ENCODE data around the gene TRAPPC12. TPM values are rescaled to one million over a fixed set of nuclear protein-coding genes. Genes with fewer than 3 reads are reported as not detected.
A peak's percentile ranks its signal among the peaks of the same experiment; 100 is the strongest.

TRAPPC12 gene
- total RNA-seq, 1 donor: 62.7 TPM

DNA sequence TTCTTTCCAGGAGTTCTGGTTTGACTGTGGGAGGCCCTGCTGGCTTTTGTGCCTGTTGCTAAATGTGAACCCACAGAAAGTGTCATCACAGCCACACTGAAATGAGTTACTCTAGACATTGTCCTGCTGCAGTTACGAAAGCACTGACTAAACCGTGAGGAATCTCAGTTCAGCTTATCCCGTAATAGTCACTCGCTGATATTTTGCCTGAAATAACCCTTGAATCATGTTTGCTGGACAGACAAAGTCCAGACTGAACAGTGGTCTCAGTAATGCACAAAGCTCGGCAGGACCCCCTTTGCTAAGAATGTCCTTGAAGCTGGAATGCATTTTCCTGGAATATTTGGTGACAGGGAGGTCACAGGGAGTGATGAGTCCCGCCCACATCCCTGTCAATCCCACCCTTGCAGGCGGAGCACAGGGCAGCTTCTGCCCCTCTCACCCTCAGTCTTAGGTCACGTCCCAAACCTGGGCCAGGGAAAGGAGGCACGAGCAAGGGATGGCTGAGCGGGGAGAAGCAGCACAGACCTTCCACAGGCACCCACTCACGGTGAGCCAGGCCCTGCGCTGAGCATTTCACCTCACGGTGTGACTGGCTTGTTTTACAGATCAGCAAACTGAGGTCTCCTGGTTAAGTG lies 86.5 kb downstream of the TRAPPC12 start:
- TF ChIP-seq, protein P1, sequence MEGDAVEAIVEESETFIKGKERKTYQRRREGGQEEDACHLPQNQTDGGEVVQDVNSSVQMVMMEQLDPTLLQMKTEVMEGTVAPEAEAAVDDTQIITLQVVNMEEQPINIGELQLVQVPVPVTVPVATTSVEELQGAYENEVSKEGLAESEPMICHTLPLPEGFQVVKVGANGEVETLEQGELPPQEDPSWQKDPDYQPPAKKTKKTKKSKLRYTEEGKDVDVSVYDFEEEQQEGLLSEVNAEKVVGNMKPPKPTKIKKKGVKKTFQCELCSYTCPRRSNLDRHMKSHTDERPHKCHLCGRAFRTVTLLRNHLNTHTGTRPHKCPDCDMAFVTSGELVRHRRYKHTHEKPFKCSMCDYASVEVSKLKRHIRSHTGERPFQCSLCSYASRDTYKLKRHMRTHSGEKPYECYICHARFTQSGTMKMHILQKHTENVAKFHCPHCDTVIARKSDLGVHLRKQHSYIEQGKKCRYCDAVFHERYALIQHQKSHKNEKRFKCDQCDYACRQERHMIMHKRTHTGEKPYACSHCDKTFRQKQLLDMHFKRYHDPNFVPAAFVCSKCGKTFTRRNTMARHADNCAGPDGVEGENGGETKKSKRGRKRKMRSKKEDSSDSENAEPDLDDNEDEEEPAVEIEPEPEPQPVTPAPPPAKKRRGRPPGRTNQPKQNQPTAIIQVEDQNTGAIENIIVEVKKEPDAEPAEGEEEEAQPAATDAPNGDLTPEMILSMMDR (IDR thresholded peaks at IDR 0.05; ENCODE audit: insufficient read depth, low read length): no peak
- no peak overlapping the region for H3K4me3 ChIP-seq (ENCODE audit: low read depth, low read length)

GRCh38 chr2:3466482-3466863 lies 87.0 kb downstream of the TRAPPC12 start:
- no peak overlapping the region for H3K4me3 ChIP-seq (ENCODE audit: low read depth, low read length)
- TF ChIP-seq, protein P1 (IDR thresholded peaks at IDR 0.05; ENCODE audit: insufficient read depth, low read length): no peak
- no peak for DNase-seq (ENCODE audit: low read depth)

More for the DNA sequence above, 86.5 kb downstream of the TRAPPC12 start:
- peak; percentile 93 for DNase-seq (ENCODE audit: low read depth)

- TF ChIP-seq, protein P1 (IDR thresholded peaks at IDR 0.05; ENCODE audit: insufficient read depth, low read length): no peak
- no peak overlapping the region for H3K4me3 ChIP-seq (ENCODE audit: low read depth, low read length)
- DNase-seq (ENCODE audit: low read depth): no peak
Measured at GRCh38 chr2:3466966-3467365, 87.5 kb downstream of the TRAPPC12 start.

- DNase-seq (ENCODE audit: low read depth): no peak
- TF ChIP-seq, protein P1 (IDR thresholded peaks at IDR 0.05; ENCODE audit: insufficient read depth, low read length): no peak
- H3K4me3 ChIP-seq (ENCODE audit: low read depth, low read length): no peak overlapping the region
Measured at GRCh38 chr2:3467654-3468053, 88.2 kb downstream of the TRAPPC12 start.

- TF ChIP-seq, protein P1 (IDR thresholded peaks at IDR 0.05; ENCODE audit: insufficient read depth, low read length): no peak
- no peak overlapping the region for H3K4me3 ChIP-seq (ENCODE audit: low read depth, low read length)
- DNase-seq (ENCODE audit: low read depth): no peak
Measured at GRCh38 chr2:3468296-3468988, 88.9 kb downstream of the TRAPPC12 start.

DNA sequence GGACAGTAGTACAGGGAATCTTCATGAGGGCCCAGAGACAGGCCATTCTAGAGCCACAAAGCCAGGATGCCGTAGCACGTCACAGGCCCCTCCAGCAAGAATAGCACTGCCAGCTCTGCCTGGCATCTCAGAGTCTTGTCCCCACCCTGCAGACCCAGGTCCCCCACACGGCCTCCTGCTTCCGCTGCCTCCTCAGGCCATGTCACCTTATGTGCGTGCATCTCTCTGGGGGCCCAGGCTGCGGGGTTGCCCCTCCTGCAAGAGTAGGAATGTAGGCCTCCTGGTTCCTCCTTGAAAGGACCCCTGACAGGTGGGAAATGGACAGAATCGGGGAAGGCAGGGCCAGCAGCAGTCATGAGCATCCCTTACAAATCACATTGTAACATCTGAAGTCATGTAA lies 90.0 kb downstream of the TRAPPC12 start:
- DNase-seq (ENCODE audit: low read depth): no peak
- H3K4me3 ChIP-seq (ENCODE audit: low read depth, low read length): no peak overlapping the region
- TF ChIP-seq, protein P1 (IDR thresholded peaks at IDR 0.05; ENCODE audit: insufficient read depth, low read length): no peak

Data from fibroblast of the aortic adventitia (primary cell).